ENCODE results near the gene WDR90. TPM values are rescaled to one million over a fixed set of nuclear protein-coding genes. Genes with fewer than 3 reads are reported as not detected.

Gene WDR90
- polyA plus RNA-seq, 4 donors = 26.1 to 76.2 (median 35.0) TPM

DNA sequence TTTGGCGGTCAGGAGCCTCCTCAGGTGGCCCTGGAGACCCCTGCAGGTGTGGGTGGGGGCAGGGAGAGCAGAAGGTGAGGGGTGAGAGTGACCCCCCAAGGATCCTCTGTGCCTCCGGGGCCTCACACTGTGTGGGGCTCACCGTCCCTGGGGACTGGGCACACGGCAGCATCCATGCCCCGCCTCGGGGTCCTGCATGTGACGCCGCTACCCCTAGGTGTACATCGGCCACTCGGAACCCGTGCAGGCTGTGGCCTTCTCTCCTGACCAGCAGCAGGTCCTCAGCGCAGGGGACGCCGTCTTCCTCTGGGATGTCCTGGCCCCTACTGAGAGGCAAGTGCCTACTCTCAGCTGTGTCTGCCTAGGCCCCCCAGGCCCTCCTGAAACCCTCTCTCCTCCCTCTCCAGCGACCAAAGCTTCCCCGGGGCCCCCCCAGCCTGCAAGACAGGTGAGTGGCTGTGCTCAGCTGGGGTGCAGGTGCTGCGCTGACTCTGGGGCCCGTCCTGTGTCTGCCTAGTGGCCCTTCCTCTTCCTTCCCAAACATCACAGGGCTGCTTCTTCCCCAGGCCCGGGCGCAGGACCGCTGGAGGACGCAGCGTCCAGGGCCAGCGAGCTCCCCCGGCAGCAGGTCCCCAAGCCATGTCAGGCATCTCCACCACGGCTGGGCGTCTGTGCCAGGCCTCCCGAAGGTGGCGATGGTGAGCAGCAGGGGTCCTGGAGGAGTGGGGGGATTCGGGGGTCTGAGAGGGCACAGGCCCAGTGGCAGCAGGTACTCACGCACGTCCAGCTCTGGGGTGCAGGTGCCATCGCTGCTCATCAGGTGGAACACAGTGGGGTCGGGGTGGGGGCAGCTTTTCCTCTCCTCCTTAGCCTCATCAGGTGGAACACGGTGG is 9.8 kb downstream of the WDR90 start:
- DNase-seq (ENCODE audit: low read depth in 4 of 4, low spot score in 3 of 4) = no peak

DNA sequence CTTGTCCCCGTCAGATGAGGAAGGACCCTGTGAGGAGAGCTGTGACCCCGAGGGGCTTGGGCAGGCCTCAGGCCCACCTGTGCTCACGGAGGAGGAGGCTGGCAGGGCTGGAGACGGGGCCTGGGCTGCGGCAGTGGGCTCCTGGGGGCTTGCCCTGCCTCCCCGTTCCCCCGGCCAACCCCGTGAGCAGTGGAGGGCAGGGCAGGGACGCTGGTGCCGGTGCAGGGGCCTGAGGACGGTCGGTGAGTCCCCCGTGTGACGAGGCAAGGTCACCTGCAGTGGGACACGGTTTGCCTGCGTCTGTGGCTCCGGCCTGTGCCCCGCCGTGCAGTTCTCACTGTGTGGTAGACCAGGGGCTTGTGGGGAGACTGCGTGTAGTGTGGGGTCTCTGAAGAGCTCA is 10.5 kb downstream of the WDR90 start:
- no peak for DNase-seq (ENCODE audit: low read depth in 4 of 4, low spot score in 3 of 4)

DNA sequence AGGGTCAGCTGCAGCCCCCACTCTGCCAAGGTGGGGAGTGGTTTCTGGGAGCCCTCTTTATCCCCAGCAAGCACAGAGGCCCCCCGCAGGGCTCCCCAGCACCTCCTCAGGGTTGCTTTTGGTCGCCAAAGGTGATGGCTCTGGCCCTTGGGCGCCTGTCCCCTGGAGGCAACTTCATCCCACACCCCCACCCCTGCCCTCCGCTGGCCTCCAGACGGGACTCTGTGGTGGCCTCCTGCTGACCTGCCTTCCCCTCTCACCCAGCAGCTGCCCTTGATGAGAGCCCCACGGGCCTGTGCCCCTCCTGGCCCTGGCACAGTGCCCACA is 10.9 kb downstream of the WDR90 start:
- no peak for DNase-seq (ENCODE audit: low read depth in 4 of 4, low spot score in 3 of 4)

DNA sequence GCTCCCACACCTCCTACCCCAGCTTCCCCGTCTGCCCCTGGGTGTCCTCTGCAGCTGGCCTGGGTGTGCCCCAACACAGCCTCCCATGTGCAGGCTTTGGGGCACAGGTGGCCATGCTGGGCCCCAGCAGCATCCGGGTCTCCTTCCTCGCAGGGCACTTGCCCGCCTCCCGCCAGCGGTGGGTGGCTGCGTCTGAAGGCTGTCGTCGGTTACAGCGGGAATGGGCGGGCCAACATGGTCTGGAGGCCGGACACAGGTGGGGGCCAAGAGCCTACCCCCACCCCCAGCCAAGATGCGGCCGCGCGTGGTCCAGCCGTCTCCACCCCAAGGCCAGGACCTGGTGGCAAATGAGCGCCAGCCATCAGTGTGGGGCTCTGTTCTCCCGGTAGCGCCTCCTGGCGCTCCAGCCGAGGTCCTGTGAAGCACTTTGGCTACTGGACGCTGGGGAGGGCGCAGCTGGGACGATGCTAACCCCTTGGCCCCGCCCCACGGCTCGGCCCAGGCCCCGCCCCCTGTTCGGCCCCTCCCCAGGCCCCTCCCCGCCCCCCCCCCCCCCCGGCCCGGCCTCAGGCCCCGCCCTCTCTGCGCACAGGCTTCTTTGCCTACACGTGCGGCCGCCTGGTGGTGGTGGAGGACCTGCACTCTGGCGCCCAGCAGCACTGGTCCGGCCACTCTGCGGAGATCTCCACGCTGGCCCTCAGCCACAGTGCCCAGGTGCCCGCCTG is 11.5 kb downstream of the WDR90 start:
- DNase-seq (ENCODE audit: low read depth in 4 of 4, low spot score in 3 of 4) = peak in 1 of 4 donors; percentile 44

DNA sequence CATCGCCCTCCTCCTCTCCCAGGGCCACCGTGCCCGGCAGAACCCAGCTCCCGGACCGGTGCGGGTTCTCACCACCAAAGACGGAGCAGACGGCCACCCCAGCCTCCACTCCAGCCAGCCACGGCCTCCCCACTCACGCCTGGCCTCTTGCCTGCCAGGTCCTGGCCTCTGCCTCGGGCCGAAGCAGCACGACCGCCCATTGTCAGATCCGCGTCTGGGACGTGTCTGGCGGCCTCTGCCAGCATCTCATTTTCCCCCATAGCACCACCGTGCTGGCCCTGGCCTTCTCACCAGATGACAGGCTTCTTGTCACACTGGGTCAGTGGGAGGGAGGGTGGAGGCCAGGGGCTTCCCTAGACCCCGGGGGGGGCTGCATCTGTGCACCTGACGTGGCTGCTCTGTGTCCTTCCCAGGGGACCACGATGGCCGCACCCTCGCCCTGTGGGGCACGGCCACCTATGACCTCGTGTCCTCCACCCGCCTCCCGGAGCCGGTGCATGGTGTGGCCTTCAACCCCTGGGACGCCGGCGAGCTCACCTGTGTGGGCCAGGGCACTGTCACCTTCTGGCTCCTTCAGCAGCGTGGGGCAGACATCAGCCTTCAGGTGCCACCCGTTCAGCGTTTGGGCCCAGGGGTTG is 12.1 kb downstream of the WDR90 start:
- no peak for DNase-seq (ENCODE audit: low read depth in 4 of 4, low spot score in 3 of 4)

DNA sequence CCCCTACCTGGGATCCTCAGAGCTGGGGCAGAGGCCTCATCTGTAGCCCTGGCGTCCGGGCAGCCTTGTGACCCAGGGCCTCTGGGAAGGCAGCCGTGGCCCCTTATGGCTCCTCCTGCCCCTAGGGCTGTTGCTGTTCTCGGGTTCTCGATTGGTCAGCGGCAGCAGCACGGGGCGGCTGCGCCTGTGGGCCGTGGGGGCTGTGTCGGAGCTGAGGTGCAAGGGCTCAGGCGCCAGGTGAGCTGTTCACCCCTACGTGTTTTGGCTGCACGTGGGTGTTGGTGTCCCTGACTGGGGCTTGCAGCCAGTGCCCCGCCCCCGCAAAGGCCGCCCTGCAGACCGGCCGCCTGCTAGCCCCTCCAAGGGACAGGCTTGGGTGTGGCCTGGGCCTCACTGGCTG is 12.9 kb downstream of the WDR90 start:
- DNase-seq (ENCODE audit: low read depth in 4 of 4, low spot score in 3 of 4) = no peak

DNA sequence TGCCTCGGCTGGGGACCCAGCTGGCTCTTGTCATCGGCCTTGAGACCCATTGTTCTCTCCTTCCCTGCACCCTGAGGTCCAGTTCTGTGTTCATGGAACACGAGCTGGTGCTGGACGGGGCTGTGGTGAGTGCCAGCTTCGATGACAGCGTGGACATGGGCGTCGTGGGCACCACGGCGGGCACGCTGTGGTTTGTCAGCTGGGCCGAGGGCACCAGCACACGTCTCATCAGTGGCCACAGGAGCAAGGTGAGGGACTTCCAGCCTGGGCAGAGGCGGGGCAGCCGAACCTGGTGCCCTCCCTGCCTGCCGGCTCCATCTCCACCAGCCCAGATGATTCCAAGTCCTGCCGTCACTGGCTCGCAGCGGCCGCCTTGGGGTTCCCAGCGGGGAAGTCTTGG is 13.4 kb downstream of the WDR90 start:
- DNase-seq (ENCODE audit: low read depth in 4 of 4, low spot score in 3 of 4) = no peak

DNA sequence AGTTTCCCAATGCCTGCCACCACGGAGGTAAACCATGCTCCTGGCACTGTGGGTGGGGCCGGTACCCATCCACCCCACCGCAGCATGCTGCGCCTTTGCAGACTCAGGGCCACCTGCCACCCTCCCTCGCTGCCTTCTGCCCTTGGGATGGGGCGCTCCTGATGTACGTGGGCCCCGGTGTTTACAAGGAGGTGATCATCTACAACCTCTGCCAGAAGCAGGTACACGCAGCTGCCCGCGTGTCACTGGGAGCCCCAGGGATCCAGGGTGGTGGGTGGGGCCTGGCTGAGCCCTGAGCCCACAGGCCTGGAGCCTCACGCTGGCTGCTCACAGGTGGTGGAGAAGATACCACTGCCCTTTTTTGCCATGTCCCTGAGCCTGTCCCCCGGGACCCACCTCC is 17.4 kb downstream of the WDR90 start:
- DNase-seq (ENCODE audit: low read depth in 4 of 4, low spot score in 3 of 4) = no peak

DNA sequence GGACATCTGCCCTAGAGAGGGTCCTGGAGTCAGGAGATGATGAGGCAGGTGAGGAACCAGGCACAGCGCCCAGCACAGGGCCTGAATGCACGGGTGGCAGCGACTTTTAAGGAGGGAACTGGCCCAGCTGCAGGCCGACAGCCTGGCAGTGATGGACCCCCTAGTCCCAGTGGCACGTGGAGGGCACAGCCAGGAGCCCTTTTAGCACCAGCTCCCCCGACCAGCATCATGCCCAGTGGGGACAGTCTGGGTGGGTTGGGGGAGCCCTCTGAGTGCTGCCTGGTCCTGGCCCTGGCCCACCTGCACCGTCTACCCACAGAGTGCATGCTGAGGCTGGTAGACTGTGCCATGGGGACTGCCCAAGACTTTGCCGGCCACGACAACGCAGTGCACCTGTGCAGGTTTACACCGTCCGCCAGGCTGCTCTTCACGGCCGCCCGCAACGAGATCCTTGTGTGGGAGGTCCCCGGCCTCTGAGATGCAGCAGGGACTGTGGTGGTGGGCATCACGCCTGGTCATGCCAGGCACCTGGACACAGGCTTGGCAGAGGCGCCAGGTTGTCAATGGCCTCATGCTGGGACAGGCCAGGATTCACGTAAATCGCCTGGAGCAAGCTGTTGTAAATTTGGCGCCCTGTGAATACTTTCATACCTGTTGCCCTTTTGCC is 18.1 kb downstream of the WDR90 start:
- no peak for DNase-seq (ENCODE audit: low read depth in 4 of 4, low spot score in 3 of 4)

DNA sequence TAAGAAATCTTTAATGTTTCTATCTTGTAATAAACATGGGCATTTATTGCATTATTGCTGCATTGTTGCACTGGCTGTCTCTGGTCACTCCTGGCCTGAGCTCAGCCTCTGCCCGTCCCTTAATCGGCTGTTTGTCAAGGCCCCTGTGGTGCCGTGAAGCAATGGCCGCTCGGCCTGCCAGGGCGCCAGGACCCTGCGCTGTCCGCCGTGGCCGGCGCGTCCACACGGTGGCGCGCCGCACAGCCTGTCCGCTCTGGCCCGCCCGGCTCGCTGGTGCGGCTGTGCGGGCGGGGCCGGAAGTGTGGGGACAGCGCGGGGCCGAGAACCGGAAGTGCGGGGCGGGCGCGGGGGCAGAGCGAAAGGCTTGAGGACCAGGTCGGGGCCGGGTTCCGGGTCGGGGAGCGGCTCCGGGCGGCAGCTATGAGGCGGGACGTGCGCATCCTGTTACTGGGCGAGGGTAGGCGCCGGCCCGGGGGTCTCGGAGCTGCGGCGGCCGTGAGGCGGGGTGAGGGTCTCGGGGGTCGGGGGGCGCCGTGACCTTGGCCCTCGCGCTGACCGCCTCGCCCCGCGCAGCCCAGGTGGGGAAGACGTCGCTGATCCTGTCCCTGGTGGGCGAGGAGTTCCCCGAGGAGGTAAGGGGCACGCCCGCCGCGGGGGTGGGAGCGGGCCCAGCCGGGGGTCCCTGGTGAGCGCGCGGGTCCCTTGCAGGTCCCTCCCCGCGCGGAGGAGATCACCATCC is 18.8 kb downstream of the WDR90 start, which contains the start of gene RHOT2:
RHOT2 (plus strand) TSS at position 353 of the 739 bp plus-strand sequence; CDS start at position 421, 68 bp downstream.
- peak in 3 of 4 donors; percentile 58 to 79 (median 79) for DNase-seq (ENCODE audit: low read depth in 4 of 4, low spot score in 3 of 4)

DNA sequence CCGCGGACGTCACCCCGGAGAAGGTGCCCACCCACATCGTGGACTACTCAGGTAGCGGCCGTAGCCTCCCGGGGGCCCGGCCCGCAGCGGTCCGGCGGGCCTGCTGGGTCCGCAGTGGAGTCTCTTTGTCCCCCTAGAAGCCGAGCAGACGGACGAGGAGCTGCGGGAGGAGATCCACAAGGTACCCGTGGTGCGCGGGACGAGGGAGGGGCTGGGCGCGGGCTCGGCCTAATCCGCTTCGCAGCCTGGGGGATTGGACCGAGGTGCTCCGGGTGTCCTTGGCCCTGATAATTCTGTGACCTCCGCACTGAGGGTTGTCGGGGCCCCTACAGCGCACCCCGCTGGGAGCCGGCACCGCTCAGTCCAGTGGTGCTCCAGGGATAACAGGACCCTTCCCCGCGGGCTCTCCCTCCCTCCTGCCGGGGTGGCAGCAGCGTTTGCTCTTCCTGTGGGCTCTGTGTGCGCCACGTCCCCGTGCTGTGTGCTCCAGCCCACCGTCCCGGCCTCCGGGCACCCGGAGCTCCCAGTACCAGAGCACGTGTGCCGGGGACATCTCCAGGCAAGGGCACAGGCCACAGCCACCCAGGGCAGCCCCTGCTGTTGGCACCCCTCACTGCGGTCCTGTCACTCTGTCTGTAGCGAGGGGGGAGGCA is 19.5 kb downstream of the WDR90 start:
- DNase-seq (ENCODE audit: low read depth in 4 of 4, low spot score in 3 of 4) = no peak

DNA sequence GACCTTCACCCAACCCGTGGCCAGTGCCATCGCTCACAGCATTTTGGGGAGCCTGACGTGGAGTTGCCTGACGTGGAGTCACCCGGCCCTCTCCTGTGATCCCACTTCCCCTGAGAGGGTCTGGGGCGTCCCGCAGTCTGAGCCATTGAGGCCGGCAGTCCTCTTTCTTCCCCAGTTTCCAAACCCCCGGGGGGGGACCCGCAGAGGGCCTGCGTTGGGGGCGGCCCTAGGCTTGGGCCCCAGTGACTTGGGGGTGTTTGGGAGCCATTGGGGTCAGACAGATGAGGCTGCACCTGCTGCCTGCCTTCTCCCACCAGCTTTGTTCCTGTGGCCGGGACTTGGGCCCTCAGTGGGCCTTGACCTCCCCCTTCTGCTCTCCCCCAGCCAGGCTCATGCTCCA is 20.5 kb downstream of the WDR90 start:
- DNase-seq (ENCODE audit: low read depth in 4 of 4, low spot score in 3 of 4) = no peak

DNA sequence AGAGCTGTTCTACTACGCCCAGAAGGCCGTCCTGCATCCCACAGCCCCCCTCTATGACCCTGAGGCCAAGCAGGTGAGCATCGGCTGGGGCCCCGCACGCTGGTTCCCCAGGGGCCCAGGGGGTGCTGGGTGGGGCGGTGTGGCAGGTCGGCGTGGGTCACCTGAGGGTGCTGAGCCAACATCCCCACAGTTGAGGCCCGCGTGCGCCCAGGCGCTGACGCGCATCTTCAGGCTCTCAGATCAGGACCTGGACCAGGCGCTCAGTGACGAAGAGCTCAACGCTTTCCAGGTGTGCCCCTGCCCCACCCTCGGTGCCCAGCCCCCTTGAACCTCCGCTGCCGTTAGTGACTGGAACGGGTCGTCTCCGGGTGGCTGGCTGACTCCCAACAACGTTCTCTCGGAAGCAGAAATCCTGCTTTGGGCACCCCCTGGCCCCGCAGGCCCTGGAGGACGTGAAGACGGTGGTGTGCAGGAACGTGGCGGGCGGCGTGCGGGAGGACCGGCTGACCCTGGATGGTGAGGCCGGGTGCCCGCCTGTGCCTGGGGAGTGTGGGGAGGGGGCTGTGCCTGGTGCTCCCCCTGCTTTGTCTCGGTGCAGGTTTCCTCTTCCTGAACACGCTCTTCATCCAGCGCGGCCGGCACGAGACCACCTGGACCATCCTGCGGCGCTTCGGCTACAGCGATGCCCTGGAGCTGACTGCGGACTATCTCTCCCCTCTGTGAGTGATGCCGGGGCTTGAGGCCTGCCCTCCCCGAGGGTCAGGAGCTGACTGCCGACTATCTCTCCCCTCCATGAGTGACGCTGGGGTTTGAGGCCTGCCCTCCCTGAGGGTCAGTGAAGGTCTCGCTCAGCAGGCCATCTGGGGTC is 21.6 kb downstream of the WDR90 start:
- DNase-seq (ENCODE audit: low read depth in 4 of 4, low spot score in 3 of 4) = no peak

DNA sequence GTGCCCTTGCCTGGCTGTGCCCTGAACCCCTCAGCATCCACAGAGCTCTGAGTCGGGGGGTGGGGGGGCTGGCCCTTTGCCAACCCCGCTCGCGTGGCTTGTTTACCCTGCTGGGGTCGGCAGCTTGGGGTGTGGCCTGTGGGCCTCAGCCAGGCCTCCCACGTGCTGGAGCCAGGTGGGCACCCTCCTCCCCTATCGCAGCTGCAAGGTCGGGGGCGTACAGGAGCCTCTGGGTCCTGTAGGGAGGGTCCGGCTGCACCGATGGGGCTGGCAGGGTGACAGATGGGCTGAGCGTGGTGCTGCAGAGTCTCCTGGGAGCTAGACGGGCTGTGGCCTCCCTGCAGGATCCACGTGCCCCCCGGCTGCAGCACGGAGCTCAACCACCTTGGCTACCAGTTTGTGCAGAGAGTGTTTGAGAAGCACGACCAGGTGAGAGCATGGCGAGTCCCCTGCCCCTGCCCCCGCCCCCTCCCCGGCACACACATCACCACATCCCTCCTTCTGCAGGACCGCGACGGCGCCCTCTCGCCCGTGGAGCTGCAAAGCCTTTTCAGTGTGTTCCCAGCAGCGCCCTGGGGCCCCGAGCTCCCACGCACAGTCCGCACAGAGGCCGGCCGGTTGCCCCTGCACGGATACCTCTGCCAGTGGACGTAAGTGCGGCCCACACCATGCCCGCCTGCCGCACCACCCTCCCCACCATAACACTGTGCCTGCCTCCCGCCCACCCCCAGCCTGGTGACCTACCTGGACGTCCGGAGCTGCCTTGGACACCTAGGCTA is 22.4 kb downstream of the WDR90 start:
- DNase-seq (ENCODE audit: low read depth in 4 of 4, low spot score in 3 of 4) = no peak

DNA sequence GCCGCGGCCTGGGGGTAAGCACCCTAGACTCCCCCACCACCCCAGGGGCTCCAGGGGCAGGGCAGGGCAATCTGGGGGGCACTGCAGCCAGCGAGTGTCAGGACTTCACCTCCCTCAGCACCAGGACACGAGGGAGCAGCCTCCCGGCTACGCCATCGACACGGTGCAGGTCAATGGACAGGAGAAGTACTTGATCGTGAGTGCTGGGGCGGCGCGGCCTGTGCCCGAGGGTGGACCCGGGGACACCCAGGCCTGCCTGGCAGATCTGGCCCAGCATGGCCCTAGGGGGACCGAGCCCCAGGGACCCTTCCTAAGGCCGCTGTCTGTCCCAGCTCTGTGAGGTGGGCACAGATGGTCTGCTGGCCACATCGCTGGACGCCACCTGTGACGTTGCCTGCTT is 23.2 kb downstream of the WDR90 start:
- no peak for DNase-seq (ENCODE audit: low read depth in 4 of 4, low spot score in 3 of 4)

DNA sequence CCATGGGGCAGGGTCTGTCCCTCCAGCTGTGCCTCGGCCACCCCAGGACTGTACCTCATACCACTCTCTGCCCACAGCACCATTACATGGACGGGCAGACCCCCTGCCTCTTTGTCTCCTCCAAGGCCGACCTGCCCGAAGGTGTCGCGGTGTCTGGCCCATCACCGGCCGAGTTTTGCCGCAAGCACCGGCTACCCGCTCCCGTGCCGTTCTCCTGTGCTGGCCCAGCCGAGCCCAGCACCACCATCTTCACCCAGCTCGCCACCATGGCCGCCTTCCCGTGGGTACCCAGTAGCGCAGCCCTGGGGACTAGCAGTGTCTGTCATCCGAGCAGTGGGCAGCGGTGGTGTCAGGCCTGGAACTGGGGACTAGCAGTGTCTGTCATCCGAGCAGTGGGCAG is 23.7 kb downstream of the WDR90 start:
- DNase-seq (ENCODE audit: low read depth in 4 of 4, low spot score in 3 of 4) = no peak

DNA sequence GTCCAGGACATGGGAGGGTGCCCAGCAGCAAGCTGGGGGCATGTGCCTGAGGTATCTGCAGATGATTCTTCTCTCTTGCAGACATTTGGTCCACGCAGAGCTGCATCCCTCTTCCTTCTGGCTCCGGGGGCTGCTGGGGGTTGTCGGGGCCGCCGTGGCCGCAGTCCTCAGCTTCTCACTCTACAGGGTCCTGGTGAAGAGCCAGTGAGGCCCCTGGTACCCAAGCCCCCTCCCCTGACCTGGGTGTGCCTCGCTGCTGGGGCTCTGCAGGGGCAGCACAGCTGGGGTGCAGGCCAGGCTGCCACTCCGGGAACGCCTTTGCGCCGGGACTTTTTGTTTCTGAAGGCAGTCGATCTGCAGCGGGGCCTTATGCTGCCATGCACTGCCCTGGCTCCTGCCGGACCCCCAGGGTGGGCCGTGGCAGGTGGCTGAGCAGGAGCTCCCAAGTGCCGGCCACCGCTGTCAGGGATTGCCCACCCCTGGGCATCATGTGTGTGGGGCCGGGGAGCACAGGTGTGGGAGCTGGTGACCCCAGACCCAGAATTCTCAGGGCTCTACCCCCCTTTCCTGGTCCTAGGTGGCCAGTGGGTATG is 24.3 kb downstream of the WDR90 start:
- no peak for DNase-seq (ENCODE audit: low read depth in 4 of 4, low spot score in 3 of 4)

Data from left renal pelvis (tissue), 4 donors.